Left ventricle myocardium superior (tissue), 1 donor: ENCODE results near the gene TAS2R40. TPM values are rescaled to one million over a fixed set of nuclear protein-coding genes. Genes with fewer than 3 reads are reported as not detected.
"Not testable (repeated sequence)": the region's sequence is repeated elsewhere in the genome, so short reads cannot be mapped to it uniquely, and the experiment has no call there.

ENCODE experiments used
- ATAC-seq: fragments of 200-7000 bp; cut with Tn5 transposase; one replicate; pipeline ENCODE4 v1.9.1; 2020; ENCODE audit warnings: mild to moderate bottlenecking, moderate library complexity
- DNase-seq: peaks from one replicate; pipeline ENCODE4 v3.0.0-alpha.2; 2020
- intact Hi-C: fragments of 100-400 bp; cut with micrococcal nuclease; formaldehyde crosslinking; loops from one replicate; pipeline ENCODE4 v1.11.0; 2022
- total RNA-seq: library from RNA; stranded (reverse); fragmentation: NEBNext Ultra II Directional; extraction: Animal tissue kit (Norgen Biotek cat#: 25700); gene quantifications from one replicate; pipeline ENCODE4 v1.2.1, GENCODE V29; 2021
- donor health status: DM: no; HTN: yes; CAD: no; lungs with severe emphysema.

Gene TAS2R40
- total RNA-seq, 1 donor from 2014 or later = not detected

DNA sequence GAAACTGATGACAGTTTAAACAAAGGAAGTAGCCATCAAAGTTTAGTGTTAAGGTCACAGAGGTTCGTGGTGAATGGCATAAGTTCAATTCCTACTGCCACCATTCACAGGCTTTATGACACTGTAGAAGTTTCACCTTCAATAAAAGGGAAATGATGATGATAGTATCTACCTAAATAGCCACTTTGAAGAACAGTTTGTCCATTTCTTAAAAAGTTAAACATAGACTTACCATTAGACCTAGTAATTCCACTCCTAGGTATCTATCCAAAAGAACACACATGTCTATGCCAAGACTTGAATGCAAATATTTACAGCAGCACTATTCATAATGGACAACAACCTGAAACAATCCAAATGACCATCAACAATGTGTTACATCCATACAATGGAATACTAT lies 22.5 kb downstream of the TAS2R40 start:
- ATAC-seq (no peak), DNase-seq (no peak)
- intact Hi-C loops = loop anchor here (5.0 to 10.0 kb wide), 2 partner anchors 63 to 170 kb away; no protein-coding TSS in a partner anchor

DNA sequence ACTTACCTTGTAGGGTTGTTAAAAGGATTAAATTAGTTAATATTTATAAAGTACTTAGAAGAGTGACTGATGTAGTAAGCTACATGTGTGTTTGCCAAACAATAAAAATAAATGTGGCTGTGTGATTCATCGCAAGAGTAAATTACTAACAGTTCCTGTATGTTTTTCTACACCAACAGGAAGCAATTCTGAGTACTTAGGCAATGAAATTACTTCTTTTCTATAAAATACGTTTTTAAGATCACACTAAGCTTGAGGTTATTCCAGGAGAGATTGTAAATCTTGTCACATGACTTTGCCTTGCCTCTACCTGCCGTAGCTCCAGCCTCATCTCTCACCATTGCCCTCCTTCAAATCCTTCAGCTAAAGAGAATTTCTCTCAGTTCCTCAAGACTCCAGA lies 23.3 kb downstream of the TAS2R40 start:
- ATAC-seq (no peak), DNase-seq (no peak)
- intact Hi-C loops = loop anchor here (10.0 kb wide), 1 partner anchor 170 kb away; no protein-coding TSS in a partner anchor

DNA sequence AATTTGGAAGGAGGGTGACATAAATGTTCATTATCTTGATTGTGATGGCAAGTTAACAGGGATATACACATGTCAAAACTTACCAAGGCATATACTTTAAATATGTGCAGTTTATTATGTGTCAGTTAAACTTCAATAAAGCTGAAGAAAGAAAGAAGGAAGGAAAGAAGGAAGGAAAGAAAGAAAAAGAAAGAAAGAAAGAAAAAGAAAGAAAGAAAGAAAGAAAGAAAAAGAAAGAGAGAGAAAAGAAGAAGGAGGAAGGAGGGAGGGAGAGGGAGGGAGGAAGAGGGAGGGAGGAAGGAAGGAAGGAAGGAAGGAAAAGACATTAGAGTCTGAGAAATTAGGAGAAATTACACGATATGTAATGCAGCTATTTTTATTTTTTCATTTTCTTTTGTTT lies 25.5 kb downstream of the TAS2R40 start:
- ATAC-seq (no peak), DNase-seq (no peak)
- intact Hi-C loops = loop anchor here (10.0 kb wide), 1 partner anchor 167 kb away; no protein-coding TSS in a partner anchor

DNA sequence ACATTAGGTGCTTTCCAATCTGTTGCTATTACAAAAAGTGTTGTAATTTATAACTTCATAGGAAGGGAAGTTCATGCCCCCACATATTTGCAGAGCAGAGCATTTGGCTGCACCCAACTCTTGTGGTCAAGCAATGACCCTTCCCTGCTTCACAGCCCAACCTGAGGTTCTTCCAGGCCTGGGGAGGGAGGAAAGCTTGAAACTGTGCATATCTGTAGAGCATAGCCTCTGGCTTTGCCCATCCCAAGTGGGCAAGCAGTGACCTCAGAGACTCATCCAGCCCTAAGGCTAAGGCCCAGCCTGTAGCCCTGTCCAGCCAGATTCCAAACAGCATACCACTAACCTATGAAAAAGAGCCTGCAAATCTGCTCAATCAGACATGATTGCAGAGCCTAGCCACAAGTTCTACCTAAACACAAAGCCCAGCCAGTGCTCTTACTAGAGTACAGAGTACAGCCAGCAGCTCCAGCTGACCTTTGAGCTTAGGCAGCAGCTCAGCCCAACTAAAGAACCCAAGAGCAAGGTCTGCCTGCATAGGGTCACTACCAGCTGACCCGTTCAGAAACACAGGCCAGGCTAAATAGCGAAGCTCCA lies 27.0 kb downstream of the TAS2R40 start:
- intact Hi-C loops = loop anchor here (10.0 kb wide), 1 partner anchor 166 kb away; no protein-coding TSS in a partner anchor
- DNase-seq (no peak), ATAC-seq (no peak)

DNA sequence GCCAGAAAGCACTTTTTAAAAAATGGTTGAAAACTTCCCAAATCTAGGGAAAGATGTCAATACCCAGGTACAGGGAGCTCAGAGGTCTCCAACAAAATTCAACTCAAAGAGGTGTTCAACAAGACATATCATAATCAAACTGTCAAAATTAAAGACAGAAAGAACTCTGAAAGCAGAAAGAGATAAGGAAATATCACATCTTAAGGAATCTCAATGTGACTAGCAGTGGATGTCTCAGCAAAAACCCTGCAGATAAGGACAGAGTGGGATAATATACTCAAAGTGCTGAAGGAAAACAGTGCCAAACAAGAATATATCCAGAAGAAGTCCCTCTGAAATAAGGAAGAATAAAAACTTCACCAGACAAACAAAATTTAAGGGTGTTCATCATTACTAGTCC lies 28.4 kb downstream of the TAS2R40 start:
- ATAC-seq = no peak

DNA sequence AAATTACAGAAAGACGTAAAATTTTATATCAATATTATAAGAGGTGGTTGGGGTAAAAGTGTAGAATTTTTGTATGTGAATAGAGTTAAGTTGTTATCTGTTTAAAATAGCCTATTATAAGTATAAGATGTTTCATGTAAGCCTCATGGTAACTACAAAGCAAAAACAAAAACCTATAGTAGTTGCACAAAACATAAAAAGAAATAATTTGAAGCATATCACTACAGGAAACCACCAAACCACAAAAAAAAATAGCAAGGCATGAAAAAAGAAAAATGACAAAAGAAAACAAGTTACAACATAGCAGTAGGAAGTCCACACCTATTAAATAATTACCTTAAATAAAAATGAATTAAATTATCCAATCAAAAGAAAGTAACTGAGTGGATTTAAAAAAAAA lies 29.0 kb downstream of the TAS2R40 start:
- DNase-seq (no peak), ATAC-seq (no peak)
- intact Hi-C loops = no loop called here

More for the DNA sequence above, 28.4 kb downstream of the TAS2R40 start:
- intact Hi-C loops = no loop called here
- no peak for DNase-seq

DNA sequence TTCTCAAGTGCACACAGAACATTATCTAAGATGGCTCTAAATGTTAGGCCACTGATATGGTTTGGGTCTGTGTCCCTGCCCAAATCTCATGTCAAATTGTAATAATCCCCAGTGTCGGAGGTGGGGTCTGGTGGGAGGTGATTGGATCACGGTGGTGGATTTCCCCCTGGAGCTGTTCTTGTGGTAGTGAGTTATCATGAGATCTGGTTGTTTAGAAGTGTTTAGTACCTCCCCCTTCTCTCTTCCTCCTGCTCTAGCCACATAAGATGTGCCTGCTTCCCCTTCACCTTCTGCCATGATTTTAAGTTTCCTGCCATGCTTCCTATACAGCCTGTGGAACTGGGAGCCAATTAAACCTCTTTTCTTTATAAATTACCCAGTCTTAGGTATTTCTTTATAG lies 30.2 kb downstream of the TAS2R40 start:
- intact Hi-C loops = no loop called here

DNA sequence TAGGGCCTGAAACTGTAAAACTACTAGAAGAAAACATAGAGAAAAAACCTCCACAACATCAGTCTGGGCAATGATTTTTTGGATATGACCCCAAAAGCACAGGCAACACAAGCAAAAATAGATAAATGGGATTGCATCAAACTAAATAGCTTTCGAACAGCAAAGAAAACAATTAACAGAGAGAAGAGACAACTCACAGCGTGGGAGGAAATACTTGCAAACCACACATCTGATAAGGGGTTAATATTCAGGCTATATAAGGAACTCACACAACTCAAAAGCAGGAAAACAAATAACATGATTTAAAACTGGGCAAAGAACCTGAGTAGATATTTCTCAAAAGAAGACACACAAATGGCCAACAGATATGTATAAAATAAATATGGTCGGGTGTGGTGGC lies 33.7 kb downstream of the TAS2R40 start:
- DNase-seq (no peak), ATAC-seq (no peak)
- intact Hi-C loops = no loop called here

More for the DNA sequence above, 30.2 kb downstream of the TAS2R40 start:
- DNase-seq = no peak
- no peak for ATAC-seq

DNA sequence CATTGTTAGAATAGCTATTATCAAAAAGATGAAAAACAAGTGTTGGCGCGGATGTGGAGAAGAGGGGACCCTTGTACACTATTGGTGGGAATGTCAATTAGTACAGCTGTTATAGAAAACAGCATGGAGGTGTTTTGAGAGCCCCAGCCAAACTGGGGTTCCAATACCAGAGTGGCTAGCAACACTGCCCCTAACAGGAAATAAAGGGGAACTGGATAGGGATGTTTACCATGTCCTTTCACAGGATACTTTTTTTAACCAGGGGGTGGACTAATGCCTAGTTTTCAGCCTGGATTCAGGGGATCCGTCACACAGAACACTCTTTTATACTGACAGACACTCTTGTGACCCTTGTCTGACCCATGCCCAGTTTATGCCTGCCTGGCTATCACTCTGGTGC lies 34.5 kb downstream of the TAS2R40 start:
- DNase-seq = no peak
- no peak for ATAC-seq
- intact Hi-C loops = no loop called here

DNA sequence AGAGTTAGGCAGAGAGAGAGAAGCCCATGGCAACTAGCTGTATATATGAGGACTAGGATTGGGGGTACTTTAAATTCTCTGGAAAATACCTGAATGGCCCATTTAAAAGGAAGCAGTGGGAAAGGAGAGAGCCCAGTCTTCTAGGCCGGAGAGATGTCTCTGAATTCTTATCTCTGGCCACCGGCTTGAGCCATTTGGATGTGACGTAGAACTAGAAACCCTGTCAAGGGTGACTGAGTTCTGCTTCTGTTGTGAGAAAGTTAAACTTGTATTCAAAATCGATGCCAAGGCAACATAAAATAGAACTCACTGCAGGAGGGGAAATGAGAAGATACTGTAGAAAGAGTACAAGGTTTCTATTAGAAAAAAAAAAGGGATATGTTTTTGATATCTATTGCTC lies 35.1 kb downstream of the TAS2R40 start:
- intact Hi-C loops = no loop called here

DNA sequence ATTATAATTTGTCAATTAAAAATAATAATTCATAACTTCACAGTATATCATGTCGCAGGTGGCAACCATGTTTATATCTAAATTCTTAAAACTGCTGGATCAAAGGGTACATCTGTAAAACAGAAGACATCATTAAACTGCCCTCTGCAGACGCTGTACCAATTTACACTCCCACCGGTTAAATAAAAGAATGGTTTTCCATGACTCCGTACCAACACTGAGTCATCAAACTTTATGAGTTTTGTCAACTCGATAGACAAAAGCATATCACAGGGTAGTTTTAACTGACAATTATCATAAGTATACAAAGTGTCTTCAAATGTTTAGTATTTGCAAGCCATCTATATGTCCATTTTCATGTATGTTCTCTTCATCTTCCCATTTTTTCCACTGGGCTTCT lies 35.7 kb downstream of the TAS2R40 start:
- no peak for ATAC-seq

More for the DNA sequence above, 35.1 kb downstream of the TAS2R40 start:
- DNase-seq (no peak), ATAC-seq (no peak)

DNA sequence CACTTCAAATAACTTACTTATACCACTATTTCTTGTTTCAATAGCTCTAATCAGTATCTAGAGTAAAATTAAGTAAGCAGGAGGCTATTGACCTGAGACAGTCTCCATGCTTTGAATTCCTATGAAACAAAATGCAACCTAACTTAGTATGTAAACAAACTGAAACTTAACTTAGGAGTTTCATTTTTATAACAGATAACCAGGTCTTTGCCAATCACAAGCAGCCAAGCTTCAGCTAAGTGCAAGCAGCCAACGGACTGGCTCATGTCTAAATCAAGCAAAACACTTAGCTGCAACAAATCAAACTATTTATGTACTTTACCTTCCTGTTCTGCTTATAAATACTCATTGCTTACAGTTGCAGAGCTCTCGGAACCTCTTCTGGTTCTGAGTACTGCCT lies 37.0 kb downstream of the TAS2R40 start:
- no peak for DNase-seq
- peak; percentile 50 for ATAC-seq
- intact Hi-C loops = no loop called here

More for the DNA sequence above, 35.7 kb downstream of the TAS2R40 start:
- intact Hi-C loops = no loop called here
- DNase-seq = no peak

DNA sequence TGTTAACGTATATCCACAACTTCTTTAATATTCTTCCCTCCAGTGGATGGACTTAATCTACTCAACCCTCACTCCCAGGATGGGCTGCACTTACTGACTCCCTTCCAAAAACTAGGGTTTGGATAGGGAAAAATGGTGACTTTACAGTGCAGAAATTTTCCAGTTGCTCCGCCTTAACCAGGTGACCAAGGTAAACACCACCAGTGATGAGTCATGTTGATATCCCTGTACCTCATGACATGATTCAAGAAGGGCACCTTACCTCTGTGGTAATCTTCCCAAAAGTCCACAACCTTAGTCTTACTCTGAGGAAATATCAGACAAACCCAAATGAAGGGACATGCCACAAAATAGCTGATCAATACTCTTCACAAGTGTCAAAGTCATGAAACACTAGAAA lies 37.9 kb downstream of the TAS2R40 start:
- ATAC-seq (no peak), DNase-seq (no peak)
- intact Hi-C loops = no loop called here

DNA sequence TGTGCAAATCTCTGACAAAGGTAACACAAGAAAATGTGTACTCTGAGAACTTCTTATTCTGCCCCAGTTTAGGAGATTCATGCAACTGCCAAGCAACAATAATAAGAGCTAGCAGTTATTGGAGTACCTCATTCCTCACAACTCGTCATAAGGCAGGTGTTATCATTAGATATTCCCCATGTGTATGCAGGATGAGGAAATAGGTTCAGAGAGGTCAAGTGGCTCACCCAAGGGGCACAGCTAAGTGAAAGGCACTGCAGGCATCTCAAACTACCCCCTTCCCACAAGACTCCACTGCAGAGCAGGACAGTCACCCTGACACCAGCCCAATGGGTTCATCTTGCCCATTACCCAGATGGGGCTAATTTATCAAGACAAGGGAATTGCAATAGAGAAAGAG lies 40.1 kb downstream of the TAS2R40 start:
- ATAC-seq (no peak), DNase-seq (no peak)
- intact Hi-C loops = no loop called here

DNA sequence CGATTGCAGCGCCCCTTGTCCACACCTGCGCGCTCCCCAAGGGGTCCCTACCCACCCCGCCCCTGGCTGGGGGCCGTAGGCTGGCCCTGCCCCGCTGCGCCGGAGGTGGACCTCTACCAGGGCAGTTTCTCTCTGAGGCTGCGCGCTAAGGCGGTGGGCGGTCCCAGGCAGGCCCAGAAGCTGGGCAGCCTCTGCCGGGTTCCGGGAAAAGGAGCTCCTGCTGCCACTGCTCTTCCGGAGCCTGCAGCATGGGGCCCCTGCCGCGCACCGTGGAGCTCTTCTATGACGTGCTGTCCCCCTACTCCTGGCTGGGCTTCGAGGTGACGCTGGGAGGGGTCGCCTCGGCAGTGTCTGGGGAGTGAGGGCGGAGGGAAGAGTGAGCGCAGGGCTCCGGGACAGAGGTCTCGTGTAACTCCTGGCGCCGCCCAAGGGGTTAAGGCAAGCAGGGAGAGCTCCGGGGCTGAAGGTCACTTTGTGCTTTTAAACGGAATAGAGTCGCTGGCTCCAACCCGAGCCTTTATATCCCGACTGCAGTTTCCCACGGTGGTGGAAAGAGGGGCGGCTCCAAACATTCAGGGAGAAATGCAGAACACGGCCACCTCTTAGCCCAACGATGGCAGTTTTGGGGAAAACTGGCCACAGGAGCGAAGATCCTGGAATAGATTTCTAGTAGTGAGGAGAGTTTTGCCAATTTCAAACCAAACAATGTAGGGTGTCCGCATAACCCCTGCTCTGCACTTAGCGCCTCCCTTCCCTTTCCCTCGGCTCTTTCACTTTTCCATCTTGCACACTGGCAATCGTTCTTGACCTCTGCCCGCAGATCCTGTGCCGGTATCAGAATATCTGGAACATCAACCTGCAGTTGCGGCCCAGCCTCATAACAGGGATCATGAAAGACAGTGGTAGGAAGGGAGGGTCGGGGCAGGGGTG lies 41.7 kb downstream of the TAS2R40 start, which contains the start of gene GSTK1:
Gene GSTK1, plus strand, starts transcription at position 176 of the 930 bp plus-strand sequence. Its CDS starts 73 bp downstream, at position 249.
- peak; percentile 93 for DNase-seq
- intact Hi-C loops = no loop called here
- peak; percentile 98 for ATAC-seq

DNA sequence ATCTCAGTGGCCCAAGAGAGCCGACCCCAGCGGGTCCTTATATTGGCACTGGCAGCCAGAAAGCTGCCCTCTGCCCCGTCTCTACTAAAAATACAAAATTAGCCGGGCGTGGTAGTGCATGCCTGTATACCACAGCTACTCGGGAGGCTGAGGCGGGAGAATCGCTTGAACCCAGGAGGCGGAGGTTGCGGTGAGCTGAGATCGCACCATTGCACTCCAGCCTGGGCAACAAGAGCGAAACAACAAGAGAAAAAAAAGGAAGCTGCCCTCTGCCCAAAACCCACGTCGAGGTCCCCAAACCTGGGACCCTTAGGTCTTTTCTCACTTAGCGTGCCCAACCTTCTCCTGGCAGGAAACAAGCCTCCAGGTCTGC lies 42.3 kb downstream of the TAS2R40 start:
- DNase-seq, intact Hi-C loops: not testable (repeated sequence)
- ATAC-seq = peak; percentile 3

DNA sequence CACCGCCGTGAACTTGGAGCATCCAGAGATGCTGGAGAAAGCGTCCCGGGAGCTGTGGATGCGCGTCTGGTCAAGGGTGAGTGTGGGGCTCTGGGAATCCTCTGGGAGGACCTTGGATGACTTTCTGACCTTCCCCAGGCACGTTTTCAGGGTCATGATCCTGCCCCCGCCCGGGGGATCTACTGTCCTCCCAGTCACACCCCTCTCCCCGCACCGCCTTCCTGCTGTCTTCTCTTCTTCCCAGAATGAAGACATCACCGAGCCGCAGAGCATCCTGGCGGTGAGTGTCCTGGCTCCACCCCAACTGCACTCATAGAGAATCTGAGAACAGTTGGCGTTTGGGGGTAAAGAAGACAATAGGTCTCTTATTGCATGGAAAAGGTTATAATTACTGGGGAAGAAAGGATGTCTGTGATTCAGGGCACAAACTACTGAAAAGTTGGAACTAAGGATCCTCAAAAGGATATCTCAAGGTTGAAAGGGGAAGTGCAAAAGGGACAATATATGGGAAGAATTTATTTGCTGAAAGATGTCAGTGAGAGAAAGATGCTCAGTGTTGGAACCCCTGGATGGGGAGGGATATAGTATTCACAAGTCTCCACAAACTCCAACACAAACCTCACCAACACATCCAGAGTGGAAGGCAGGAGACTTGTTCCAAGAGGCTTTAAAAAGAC lies 43.3 kb downstream of the TAS2R40 start:
- intact Hi-C loops = no loop called here
- ATAC-seq (no peak), DNase-seq (peak; percentile 42)

DNA sequence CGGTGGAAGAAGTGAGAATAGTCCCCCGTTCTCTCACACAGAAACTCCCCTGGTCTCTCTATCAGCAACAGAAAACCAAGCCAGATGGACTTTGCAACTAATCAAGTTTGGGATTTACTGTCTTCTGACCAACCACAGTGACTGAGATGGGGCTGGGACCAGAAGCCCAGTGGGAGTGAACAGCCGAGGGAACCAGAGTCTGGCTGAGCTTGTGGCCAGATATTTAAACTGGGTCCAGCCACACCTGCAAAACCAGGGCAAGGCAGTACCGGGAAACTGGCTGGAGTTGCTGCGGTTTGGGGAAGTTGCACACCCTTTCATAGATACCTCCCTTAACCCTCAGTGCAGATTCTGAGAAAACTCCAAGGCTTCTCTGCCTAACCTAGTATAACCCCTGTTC lies 47.4 kb downstream of the TAS2R40 start:
- intact Hi-C loops = no loop called here
- ATAC-seq (no peak), DNase-seq (no peak)

DNA sequence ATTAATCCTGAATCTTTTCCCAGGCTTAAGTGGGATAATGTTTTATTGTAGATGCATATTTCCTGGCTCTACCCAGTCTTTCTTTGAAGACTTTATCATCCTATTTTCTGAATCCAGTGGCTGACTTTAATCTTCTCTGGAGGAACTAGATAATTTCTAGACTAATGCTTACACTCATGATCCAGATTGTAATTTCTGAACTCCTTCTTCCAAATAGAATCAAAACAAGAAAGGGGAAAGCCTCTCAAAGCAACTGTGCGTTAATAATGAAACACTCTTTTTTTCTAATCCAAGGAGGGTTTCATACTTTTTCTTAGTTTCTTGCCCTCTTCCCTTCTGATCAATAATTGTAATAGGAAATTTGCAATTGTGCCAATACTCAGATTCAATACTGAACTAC lies 49.4 kb downstream of the TAS2R40 start:
- ATAC-seq (no peak), DNase-seq (no peak)
- intact Hi-C loops = no loop called here
